Mesothelial cell of epicardium (in vitro differentiated cells): ENCODE data around the gene CATSPERE. TPM values are rescaled to one million over a fixed set of nuclear protein-coding genes. Genes with fewer than 3 reads are reported as not detected.

Experiments used
- DNase-seq, 2 experiments: peaks; one replicate each; pipeline ENCODE4 v3.0.0; 2021; ENCODE audit warnings: low spot score in 2 of 2; ENCODE audit not compliant: unreplicated experiment in 2 of 2
- H3K27ac Mint-ChIP-seq: 2 replicates; pipeline ENCODE4 v1.8.0; 2021; ENCODE audit warnings: mixed read lengths
- H3K27me3 Mint-ChIP-seq: 2 replicates; pipeline ENCODE4 v1.8.0; 2021; ENCODE audit warnings: low read depth, mixed read lengths
- H3K36me3 Mint-ChIP-seq: 2 replicates; pipeline ENCODE4 v1.8.0; 2021; ENCODE audit warnings: mixed read lengths
- H3K4me1 Mint-ChIP-seq: 2 replicates; pipeline ENCODE4 v1.8.0; 2021; ENCODE audit warnings: mixed read lengths
- H3K4me3 Mint-ChIP-seq: 2 replicates; pipeline ENCODE4 v1.8.0; 2021; ENCODE audit warnings: mild to moderate bottlenecking, moderate library complexity, mixed read lengths
- H3K9me3 Mint-ChIP-seq: 2 replicates; pipeline ENCODE4 v1.8.0; 2021; ENCODE audit warnings: mixed read lengths
- CTCF ChIP-seq: fragments of 200-600 bp; sonication (generic); IDR thresholded peaks from one replicate; pipeline ENCODE4 v1.5.0; 2021; ENCODE audit warnings: antibody characterized with exemption; ENCODE audit not compliant: unreplicated experiment
- total RNA-seq: library from RNA; stranded (reverse); gene quantifications from 3 replicates; pipeline ENCODE4 v1.2.1, GENCODE V29; 2021

The CATSPERE gene
- total RNA-seq, 1 donor from 2014 or later: 2.5 TPM

GRCh38 chr1:244626709-244627108 is 165.6 kb downstream of the CATSPERE start:
- Mint-ChIP-seq H3K36me3 (peaks cover 6% of the 10 kb centered on the region), H3K9me3 (peaks cover 19% of the 10 kb centered on the region)

DNA sequence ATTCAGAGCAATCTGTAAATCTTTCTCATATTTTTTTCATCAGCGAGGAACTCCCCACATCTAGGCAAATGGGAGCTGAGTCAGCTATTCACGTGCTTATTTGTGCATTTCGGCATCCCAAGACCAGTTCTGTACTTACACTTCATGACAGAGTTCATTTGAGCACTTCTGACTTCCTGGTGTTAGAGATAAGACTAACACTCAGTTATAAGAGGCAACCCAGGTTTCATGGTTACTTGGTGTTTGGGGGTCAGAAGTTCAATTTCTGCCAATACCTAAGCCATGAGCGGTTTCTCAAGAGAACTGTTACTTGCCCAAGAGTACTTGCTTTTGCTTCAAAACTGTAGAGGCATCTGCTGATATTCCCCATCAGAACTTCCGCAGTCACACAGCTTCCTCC is 167.7 kb downstream of the CATSPERE start:
- Mint-ChIP-seq H3K27ac (no peak overlapping the region), H3K4me1 (no peaks in the 10 kb centered on the region), H3K9me3 (peaks cover 36% of the 10 kb centered on the region), H3K4me3 (no peak overlapping the region), H3K36me3 (peaks cover 7% of the 10 kb centered on the region), H3K27me3 (no peaks in the 10 kb centered on the region)
- no peak for TF ChIP-seq CTCF
- no peak for DNase-seq

More at GRCh38 chr1:244626709-244627108, 165.6 kb downstream of the CATSPERE start:
- Mint-ChIP-seq H3K4me1 (no peaks in the 10 kb centered on the region), H3K4me3 (no peak overlapping the region), H3K27ac (no peak overlapping the region), H3K27me3 (no peaks in the 10 kb centered on the region)
- TF ChIP-seq CTCF: no peak
- no peak for DNase-seq

- TF ChIP-seq CTCF: no peak
- Mint-ChIP-seq H3K4me3 (no peak overlapping the region), H3K9me3 (peaks cover 25% of the 10 kb centered on the region), H3K36me3 (peaks cover 6% of the 10 kb centered on the region), H3K27me3 (no peaks in the 10 kb centered on the region), H3K4me1 (no peaks in the 10 kb centered on the region), H3K27ac (no peak overlapping the region)
- DNase-seq: no peak
Measured at GRCh38 chr1:244633140-244633539, 172.1 kb downstream of the CATSPERE start.

DNA sequence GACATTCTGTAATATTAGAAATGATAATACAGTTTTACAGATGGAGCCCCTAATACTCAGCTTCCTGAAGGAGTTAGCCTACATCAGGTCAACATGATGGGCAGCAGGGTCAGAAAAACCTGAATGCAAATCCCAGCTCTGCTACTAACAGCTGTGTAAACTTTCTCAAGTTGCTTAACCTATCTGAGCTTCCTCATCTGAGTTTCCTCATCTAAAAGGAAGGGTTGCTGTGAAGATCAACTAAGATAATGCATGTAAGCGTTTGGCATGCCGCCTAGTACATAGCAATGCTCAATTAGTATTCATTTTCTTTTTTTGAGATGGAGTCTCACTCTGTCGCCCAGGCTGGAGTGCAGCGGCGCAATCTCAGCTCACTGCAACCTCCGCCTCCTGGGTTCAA is 173.5 kb downstream of the CATSPERE start:
- no peak overlapping the region for H3K4me3 Mint-ChIP-seq
- H3K27me3 Mint-ChIP-seq: no peaks in the 10 kb centered on the region
- no peak for TF ChIP-seq CTCF

GRCh38 chr1:244636488-244637259 is 175.6 kb downstream of the CATSPERE start:
- no peak overlapping the region for H3K4me3 Mint-ChIP-seq
- H3K27me3 Mint-ChIP-seq: no peaks in the 10 kb centered on the region
- H3K9me3 Mint-ChIP-seq: peaks cover 16% of the 10 kb centered on the region
- TF ChIP-seq CTCF: no peak
- H3K27ac Mint-ChIP-seq: no peak overlapping the region
- peaks cover 1% of the 10 kb centered on the region for H3K36me3 Mint-ChIP-seq
- no peak for DNase-seq
- H3K4me1 Mint-ChIP-seq: no peaks in the 10 kb centered on the region

More for the DNA sequence above, 173.5 kb downstream of the CATSPERE start:
- H3K36me3 Mint-ChIP-seq: peaks cover 6% of the 10 kb centered on the region
- H3K9me3 Mint-ChIP-seq: peaks cover 25% of the 10 kb centered on the region
- DNase-seq: no peak
- no peak overlapping the region for H3K27ac Mint-ChIP-seq
- no peaks in the 10 kb centered on the region for H3K4me1 Mint-ChIP-seq
